ENCODE data around the gene FCSK. TPM values are rescaled to one million over a fixed set of nuclear protein-coding genes. Genes with fewer than 3 reads are reported as not detected.

FCSK gene
- total and polyA plus RNA-seq, 2 of the 13 experiments (the other 11 are each of a cell fraction or from before 2014, with no cell fraction given): 9.1 to 19.2 TPM

DNA sequence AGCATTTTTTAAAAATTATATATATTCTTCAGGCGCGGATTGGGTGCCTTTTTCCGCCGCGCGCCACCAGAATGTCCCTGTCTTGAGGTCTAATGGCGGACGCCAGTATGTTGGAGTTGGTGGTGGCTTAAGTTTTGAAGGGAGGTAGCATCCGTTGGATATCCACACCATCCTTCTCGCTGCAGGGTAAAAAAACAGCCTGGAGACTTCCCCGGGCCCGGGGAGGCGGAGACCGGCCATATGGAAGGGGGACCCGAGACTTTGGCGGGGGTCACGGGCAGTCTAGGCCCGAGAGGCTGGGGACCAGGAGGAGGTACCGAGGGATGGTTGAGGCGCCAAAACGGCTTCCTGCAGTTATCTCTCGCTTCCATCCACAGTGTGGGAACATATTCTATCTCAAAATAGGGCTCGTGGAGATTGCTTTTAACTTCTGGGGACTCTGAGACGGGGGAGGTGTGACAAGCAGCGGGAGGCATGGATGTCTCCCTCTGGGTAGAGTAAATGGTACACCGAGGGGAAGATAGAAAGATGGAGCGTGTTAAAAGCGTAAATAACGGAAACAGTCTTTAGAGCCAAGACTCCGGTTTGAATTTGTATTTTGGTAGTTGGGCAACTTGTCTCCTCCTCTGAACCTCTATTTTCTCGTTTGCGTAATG is 69.5 kb downstream of the FCSK start, which contains the start of gene SF3B3 (continued):
- TF ChIP-seq, protein P1, sequence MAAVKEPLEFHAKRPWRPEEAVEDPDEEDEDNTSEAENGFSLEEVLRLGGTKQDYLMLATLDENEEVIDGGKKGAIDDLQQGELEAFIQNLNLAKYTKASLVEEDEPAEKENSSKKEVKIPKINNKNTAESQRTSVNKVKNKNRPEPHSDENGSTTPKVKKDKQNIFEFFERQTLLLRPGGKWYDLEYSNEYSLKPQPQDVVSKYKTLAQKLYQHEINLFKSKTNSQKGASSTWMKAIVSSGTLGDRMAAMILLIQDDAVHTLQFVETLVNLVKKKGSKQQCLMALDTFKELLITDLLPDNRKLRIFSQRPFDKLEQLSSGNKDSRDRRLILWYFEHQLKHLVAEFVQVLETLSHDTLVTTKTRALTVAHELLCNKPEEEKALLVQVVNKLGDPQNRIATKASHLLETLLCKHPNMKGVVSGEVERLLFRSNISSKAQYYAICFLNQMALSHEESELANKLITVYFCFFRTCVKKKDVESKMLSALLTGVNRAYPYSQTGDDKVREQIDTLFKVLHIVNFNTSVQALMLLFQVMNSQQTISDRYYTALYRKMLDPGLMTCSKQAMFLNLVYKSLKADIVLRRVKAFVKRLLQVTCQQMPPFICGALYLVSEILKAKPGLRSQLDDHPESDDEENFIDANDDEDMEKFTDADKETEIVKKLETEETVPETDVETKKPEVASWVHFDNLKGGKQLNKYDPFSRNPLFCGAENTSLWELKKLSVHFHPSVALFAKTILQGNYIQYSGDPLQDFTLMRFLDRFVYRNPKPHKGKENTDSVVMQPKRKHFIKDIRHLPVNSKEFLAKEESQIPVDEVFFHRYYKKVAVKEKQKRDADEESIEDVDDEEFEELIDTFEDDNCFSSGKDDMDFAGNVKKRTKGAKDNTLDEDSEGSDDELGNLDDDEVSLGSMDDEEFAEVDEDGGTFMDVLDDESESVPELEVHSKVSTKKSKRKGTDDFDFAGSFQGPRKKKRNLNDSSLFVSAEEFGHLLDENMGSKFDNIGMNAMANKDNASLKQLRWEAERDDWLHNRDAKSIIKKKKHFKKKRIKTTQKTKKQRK (IDR thresholded peaks at IDR 0.05; ENCODE audit: low read length): no peak
- TF ChIP-seq, protein P2, sequence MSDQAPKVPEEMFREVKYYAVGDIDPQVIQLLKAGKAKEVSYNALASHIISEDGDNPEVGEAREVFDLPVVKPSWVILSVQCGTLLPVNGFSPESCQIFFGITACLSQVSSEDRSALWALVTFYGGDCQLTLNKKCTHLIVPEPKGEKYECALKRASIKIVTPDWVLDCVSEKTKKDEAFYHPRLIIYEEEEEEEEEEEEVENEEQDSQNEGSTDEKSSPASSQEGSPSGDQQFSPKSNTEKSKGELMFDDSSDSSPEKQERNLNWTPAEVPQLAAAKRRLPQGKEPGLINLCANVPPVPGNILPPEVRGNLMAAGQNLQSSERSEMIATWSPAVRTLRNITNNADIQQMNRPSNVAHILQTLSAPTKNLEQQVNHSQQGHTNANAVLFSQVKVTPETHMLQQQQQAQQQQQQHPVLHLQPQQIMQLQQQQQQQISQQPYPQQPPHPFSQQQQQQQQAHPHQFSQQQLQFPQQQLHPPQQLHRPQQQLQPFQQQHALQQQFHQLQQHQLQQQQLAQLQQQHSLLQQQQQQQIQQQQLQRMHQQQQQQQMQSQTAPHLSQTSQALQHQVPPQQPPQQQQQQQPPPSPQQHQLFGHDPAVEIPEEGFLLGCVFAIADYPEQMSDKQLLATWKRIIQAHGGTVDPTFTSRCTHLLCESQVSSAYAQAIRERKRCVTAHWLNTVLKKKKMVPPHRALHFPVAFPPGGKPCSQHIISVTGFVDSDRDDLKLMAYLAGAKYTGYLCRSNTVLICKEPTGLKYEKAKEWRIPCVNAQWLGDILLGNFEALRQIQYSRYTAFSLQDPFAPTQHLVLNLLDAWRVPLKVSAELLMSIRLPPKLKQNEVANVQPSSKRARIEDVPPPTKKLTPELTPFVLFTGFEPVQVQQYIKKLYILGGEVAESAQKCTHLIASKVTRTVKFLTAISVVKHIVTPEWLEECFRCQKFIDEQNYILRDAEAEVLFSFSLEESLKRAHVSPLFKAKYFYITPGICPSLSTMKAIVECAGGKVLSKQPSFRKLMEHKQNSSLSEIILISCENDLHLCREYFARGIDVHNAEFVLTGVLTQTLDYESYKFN (CRISPR knock-in tag; conservative IDR thresholded peaks at IDR 0.05): no peak
- TF ChIP-seq, protein P3, sequence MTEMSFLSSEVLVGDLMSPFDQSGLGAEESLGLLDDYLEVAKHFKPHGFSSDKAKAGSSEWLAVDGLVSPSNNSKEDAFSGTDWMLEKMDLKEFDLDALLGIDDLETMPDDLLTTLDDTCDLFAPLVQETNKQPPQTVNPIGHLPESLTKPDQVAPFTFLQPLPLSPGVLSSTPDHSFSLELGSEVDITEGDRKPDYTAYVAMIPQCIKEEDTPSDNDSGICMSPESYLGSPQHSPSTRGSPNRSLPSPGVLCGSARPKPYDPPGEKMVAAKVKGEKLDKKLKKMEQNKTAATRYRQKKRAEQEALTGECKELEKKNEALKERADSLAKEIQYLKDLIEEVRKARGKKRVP (CRISPR knock-in tag; IDR thresholded peaks at IDR 0.05): no peak
- TF ChIP-seq ZNF33B (CRISPR knock-in tag; IDR thresholded peaks at IDR 0.05): no peak
- no peak for TF ChIP-seq ZNF343 (CRISPR knock-in tag; IDR thresholded peaks at IDR 0.05)
- TF ChIP-seq ZFP1 (CRISPR knock-in tag; IDR thresholded peaks at IDR 0.05): no peak
- TF ChIP-seq, protein P4, sequence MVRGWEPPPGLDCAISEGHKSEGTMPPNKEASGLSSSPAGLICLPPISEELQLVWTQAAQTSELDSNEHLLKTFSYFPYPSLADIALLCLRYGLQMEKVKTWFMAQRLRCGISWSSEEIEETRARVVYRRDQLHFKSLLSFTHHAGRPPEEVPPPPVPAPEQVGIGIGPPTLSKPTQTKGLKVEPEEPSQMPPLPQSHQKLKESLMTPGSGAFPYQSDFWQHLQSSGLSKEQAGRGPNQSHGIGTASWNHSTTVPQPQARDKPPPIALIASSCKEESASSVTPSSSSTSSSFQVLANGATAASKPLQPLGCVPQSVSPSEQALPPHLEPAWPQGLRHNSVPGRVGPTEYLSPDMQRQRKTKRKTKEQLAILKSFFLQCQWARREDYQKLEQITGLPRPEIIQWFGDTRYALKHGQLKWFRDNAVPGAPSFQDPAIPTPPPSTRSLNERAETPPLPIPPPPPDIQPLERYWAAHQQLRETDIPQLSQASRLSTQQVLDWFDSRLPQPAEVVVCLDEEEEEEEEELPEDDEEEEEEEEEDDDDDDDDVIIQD (CRISPR knock-in tag; IDR thresholded peaks at IDR 0.05; ENCODE audit: low read depth): no peak
- TF ChIP-seq RCOR2 (CRISPR knock-in tag; IDR thresholded peaks at IDR 0.05): no peak
- no peak; the same call in none of the 2 replicates for TF ChIP-seq GABPB1 (CRISPR knock-in tag; IDR thresholded peaks at IDR 0.05)
- no peak for TF ChIP-seq SIN3B (IDR thresholded peaks at IDR 0.05; ENCODE audit: low read length)
- TF ChIP-seq, protein P5, sequence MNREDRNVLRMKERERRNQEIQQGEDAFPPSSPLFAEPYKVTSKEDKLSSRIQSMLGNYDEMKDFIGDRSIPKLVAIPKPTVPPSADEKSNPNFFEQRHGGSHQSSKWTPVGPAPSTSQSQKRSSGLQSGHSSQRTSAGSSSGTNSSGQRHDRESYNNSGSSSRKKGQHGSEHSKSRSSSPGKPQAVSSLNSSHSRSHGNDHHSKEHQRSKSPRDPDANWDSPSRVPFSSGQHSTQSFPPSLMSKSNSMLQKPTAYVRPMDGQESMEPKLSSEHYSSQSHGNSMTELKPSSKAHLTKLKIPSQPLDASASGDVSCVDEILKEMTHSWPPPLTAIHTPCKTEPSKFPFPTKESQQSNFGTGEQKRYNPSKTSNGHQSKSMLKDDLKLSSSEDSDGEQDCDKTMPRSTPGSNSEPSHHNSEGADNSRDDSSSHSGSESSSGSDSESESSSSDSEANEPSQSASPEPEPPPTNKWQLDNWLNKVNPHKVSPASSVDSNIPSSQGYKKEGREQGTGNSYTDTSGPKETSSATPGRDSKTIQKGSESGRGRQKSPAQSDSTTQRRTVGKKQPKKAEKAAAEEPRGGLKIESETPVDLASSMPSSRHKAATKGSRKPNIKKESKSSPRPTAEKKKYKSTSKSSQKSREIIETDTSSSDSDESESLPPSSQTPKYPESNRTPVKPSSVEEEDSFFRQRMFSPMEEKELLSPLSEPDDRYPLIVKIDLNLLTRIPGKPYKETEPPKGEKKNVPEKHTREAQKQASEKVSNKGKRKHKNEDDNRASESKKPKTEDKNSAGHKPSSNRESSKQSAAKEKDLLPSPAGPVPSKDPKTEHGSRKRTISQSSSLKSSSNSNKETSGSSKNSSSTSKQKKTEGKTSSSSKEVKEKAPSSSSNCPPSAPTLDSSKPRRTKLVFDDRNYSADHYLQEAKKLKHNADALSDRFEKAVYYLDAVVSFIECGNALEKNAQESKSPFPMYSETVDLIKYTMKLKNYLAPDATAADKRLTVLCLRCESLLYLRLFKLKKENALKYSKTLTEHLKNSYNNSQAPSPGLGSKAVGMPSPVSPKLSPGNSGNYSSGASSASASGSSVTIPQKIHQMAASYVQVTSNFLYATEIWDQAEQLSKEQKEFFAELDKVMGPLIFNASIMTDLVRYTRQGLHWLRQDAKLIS (CRISPR knock-in tag; IDR thresholded peaks at IDR 0.05): no peak; the same call in 1 of the 2 replicates
- no peak for TF ChIP-seq MTA3 (CRISPR knock-in tag; IDR thresholded peaks at IDR 0.05)
- TF ChIP-seq, protein P6, sequence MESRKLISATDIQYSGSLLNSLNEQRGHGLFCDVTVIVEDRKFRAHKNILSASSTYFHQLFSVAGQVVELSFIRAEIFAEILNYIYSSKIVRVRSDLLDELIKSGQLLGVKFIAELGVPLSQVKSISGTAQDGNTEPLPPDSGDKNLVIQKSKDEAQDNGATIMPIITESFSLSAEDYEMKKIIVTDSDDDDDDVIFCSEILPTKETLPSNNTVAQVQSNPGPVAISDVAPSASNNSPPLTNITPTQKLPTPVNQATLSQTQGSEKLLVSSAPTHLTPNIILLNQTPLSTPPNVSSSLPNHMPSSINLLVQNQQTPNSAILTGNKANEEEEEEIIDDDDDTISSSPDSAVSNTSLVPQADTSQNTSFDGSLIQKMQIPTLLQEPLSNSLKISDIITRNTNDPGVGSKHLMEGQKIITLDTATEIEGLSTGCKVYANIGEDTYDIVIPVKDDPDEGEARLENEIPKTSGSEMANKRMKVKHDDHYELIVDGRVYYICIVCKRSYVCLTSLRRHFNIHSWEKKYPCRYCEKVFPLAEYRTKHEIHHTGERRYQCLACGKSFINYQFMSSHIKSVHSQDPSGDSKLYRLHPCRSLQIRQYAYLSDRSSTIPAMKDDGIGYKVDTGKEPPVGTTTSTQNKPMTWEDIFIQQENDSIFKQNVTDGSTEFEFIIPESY (CRISPR knock-in tag; IDR thresholded peaks at IDR 0.05): no peak
- no peak for TF ChIP-seq HCFC1 (IDR thresholded peaks at IDR 0.05; ENCODE audit: low read depth, low read length)

All from HepG2 (cell line).